HepG2 (cell line): ENCODE results near the gene MFSD12. TPM values are rescaled to one million over a fixed set of nuclear protein-coding genes. Genes with fewer than 3 reads are reported as not detected.

Experiments
- ATAC-seq: fragments of 200-7000 bp; cut with Tn5 transposase; 3 replicates; pipeline ENCODE4 v1.9.1; 2020; ENCODE audit warnings: mild to moderate bottlenecking, moderate library complexity
- BruUV-seq: library from RNA; stranded (reverse); fragments of 400-500 nt; replicated peaks from 2 replicates; lab custom pipeline; 2021; lab: Mats Ljungman, UMichigan
- CTCF ChIA-PET: fragments of 300-600 bp; formaldehyde crosslinking; extraction: SDS; loops from one replicate; lab custom pipeline; 2021; ENCODE audit warnings: low total read pairs, inconsistent platforms, low intra/inter-chr PET ratio; lab: Yijun Ruan, JAX
- POLR2A ChIA-PET: fragments of 350-600 bp; sonication (Branson Sonifier 250); formaldehyde crosslinking; loops from one replicate; lab custom pipeline; 2020; ENCODE audit warnings: antibody characterized with exemption, inconsistent platforms; lab: Yijun Ruan, JAX
- DNase-seq: peaks from one replicate; pipeline ENCODE4 v3.0.0-alpha.2; 2015; ENCODE audit warnings: low spot score
- FAIRE-seq: peaks from 3 replicates; lab custom pipeline; 2011; peaks lifted over from hg19 to GRCh38; lab: Jason Lieb, UNC
- H2AFZ ChIP-seq: one replicate; pipeline ENCODE4 v1.6.1; 2011; ENCODE audit warnings: low read length, inconsistent platforms
- H3K27ac ChIP-seq: fragments of 300-600 bp; 3 replicates; pipeline ENCODE4 v1.8.0; 2011; ENCODE audit warnings: mixed run types, mild to moderate bottlenecking, mixed read lengths, low read length, inconsistent platforms; ENCODE audit not compliant: insufficient read depth; ENCODE audit errors: extremely low read length
- H3K27me3 ChIP-seq, 2 experiments: fragments of 200-600 bp in 1 of 2; 2 replicates in 1 of 2; 3 replicates in 1 of 2; pipeline versions ENCODE4 v1.6.0 to v1.8.0; 2011; ENCODE audit warnings: low read length in 2 of 2, mild to moderate bottlenecking in 2 of 2, moderate library complexity in 2 of 2, inconsistent platforms in 1 of 2; ENCODE audit not compliant: insufficient read depth in 2 of 2, control insufficient read depth in 1 of 2
- H3K36me3 ChIP-seq, 2 experiments: fragments of 200-600 bp in 1 of 2; replicated peaks in 1 of 2; 2 replicates in 1 of 2; 3 replicates in 1 of 2; pipeline versions ENCODE4 v1.5.1 to v1.8.0; 2011; ENCODE audit warnings: low read length in 2 of 2, inconsistent platforms in 1 of 2; ENCODE audit not compliant: insufficient read depth in 2 of 2, control insufficient read depth in 1 of 2
- H3K4me1 ChIP-seq: 2 replicates; pipeline ENCODE4 v1.5.1; 2012; ENCODE audit warnings: low read length, inconsistent platforms; ENCODE audit not compliant: insufficient read depth
- H3K4me2 ChIP-seq: 2 replicates; pipeline ENCODE4 v1.6.0; 2011; ENCODE audit warnings: low read depth, low read length, inconsistent platforms
- H3K4me3 ChIP-seq, 3 experiments: fragments of 200-600 bp in 1 of 3; sonication (generic), shearing (Covaris generic) in 1 of 3; replicated peaks in 1 of 3; 2 replicates each; pipeline ENCODE4 v1.5.1; 2011 to 2016; ENCODE audit warnings: low read length in 3 of 3, inconsistent platforms in 2 of 3, low read depth in 2 of 3, mild to moderate bottlenecking in 2 of 3, control low read depth in 1 of 3, mixed read lengths in 1 of 3; ENCODE audit not compliant: insufficient read depth in 1 of 3
- H3K79me2 ChIP-seq: one replicate; pipeline ENCODE4 v1.6.1; 2011; ENCODE audit warnings: low read length, inconsistent platforms; ENCODE audit not compliant: insufficient read depth
- H3K9ac ChIP-seq: 2 replicates; pipeline ENCODE4 v1.6.0; 2011; ENCODE audit warnings: mild to moderate bottlenecking, low read depth, low read length, inconsistent platforms; ENCODE audit not compliant: insufficient read depth
- H3K9me3 ChIP-seq: 2 replicates; pipeline ENCODE4 v1.5.1; 2012; ENCODE audit warnings: mild to moderate bottlenecking, low read length
- H4K20me1 ChIP-seq: 2 replicates; pipeline ENCODE4 v1.6.0; 2011; ENCODE audit warnings: inconsistent platforms, mild to moderate bottlenecking, low read length, moderate library complexity; ENCODE audit not compliant: insufficient read depth
- AGO2 ChIP-seq: fragments of 200-400 bp; formaldehyde crosslinking; optimal IDR thresholded peaks from 2 replicates; pipeline ENCODE3; 2017; ENCODE audit warnings: mild to moderate bottlenecking, low read depth, low read length, moderate library complexity
- ARID5B ChIP-seq: IDR thresholded peaks from 2 replicates; pipeline ENCODE4 v1.4.0; 2020; ENCODE audit warnings: mild to moderate bottlenecking, missing genetic modification reagents
- MTA1 ChIP-seq: sonication (generic); formaldehyde crosslinking; IDR thresholded peaks from 2 replicates; pipeline ENCODE4 v1.4.0; 2020; ENCODE audit warnings: missing genetic modification reagents, mild to moderate bottlenecking, borderline replicate concordance
- PRMT3 ChIP-seq: sonication (generic); formaldehyde crosslinking; IDR thresholded peaks from 2 replicates; pipeline ENCODE4 v1.8.1; 2022; ENCODE audit warnings: low read depth, mild to moderate bottlenecking, moderate library complexity, missing genetic modification reagents, borderline replicate concordance
- TBL1XR1 ChIP-seq: fragments of 150-350 bp; IDR thresholded peaks from 2 replicates; pipeline ENCODE4 v1.6.1; 2014; ENCODE audit warnings: borderline replicate concordance, low read length; ENCODE audit not compliant: partially characterized antibody
- ZIK1 ChIP-seq: sonication (generic); formaldehyde crosslinking; IDR thresholded peaks from 2 replicates; pipeline ENCODE4 v1.5.0; 2020; ENCODE audit warnings: mild to moderate bottlenecking, low read depth, missing genetic modification reagents, borderline replicate concordance
- ZNF331 ChIP-seq: sonication (generic); formaldehyde crosslinking; IDR thresholded peaks from 2 replicates; pipeline ENCODE4 v1.4.0; 2020; ENCODE audit warnings: missing genetic modification reagents
- ZNF337 ChIP-seq: sonication (generic); formaldehyde crosslinking; IDR thresholded peaks from 2 replicates; pipeline ENCODE4 v1.5.1; 2020; ENCODE audit warnings: missing genetic modification reagents, low read depth, mild to moderate bottlenecking, borderline replicate concordance
- ZNF768 ChIP-seq: sonication (generic); formaldehyde crosslinking; IDR thresholded peaks from 2 replicates; pipeline ENCODE4 v1.4.0; 2020; ENCODE audit warnings: missing genetic modification reagents
- ZSCAN22 ChIP-seq: sonication (generic); formaldehyde crosslinking; IDR thresholded peaks from 2 replicates; pipeline ENCODE4 v1.4.0; 2020; ENCODE audit warnings: mild to moderate bottlenecking, missing genetic modification reagents
- WGBS: methylation state at CpG from one replicate; pipeline ENCODE4 v1.1.6; 2017; ENCODE audit warnings: low lambda C conversion rate; 5-methylcytosine and 5-hydroxymethylcytosine counted together
- in situ Hi-C: cut with HindIII; loops from 2 replicates; pipeline ENCODE4 v1.10.0; 2017; ENCODE audit warnings: low pct_unique_long_range_greater_than_20kb; ENCODE audit not compliant: extremely low pct_ligation_motif_present
- intact Hi-C: fragments of 100-400 bp; cut with micrococcal nuclease; formaldehyde crosslinking; loops from one replicate; pipeline ENCODE4 v1.10.0; 2022; ENCODE audit not compliant: unreplicated experiment
- polyA plus RNA-seq, 8 experiments: library from polyadenylated mRNA; depleted of rRNA in 3 of 8; stranded (reverse) in 7 of 8; unstranded in 1 of 8; fragments of >200 nt; fragmentation: Illumina TruSeq in 4 of 8; extraction: Trizol in 4 of 8; gene quantifications; 2 replicates each; pipeline versions ENCODE4 v1.2.1 to v1.2.3, GENCODE V29; 2011 to 2016; ENCODE audit warnings: low read depth in 4 of 8, missing spikeins in 1 of 8, mixed read lengths in 1 of 8; ENCODE audit not compliant: insufficient read depth in 1 of 8
- total RNA-seq, 5 experiments: library from RNA; depleted of rRNA; stranded (reverse); fragments of >200 nt; fragmentation: Illumina TruSeq; extraction: Trizol; gene quantifications; 2 replicates each; pipeline ENCODE4 v1.2.3, GENCODE V29; 2016; ENCODE audit warnings: low read depth in 1 of 5
- TF ChIP-seq, protein P1 (sequence below): sonication (generic); formaldehyde crosslinking; IDR thresholded peaks from 2 replicates; pipeline ENCODE4 v1.4.0; 2020; ENCODE audit warnings: mild to moderate bottlenecking, low read depth, missing genetic modification reagents
- TF ChIP-seq, protein P2 (sequence below), 2 experiments: sonication (generic) in 1 of 2; formaldehyde crosslinking in 1 of 2; IDR thresholded peaks; 2 replicates each; pipeline versions ENCODE4 v1.6.1 to v1.9.0; 2014 to 2022; ENCODE audit warnings: antibody characterized with exemption in 1 of 2, borderline replicate concordance in 1 of 2, inconsistent platforms in 1 of 2, low read depth in 1 of 2, missing genetic modification reagents in 1 of 2

The MFSD12 gene
- total and polyA plus RNA-seq, 2 of the 13 experiments (the other 11 are each of a cell fraction or from before 2014, with no cell fraction given) = 27.2 to 29.1 TPM

GRCh38 chr19:3496392-3497273, 60.8 kb downstream of the MFSD12 start:
- in situ Hi-C loops = no loop called here
- DNase-seq = no peak
- TF ChIP-seq MTA1 = no peak
- no peak for TF ChIP-seq ZNF337 (CRISPR knock-in tag)
- TF ChIP-seq ZNF331 = no peak
- TF ChIP-seq ARID5B (CRISPR knock-in tag) = no peak
- TF ChIP-seq AGO2 = peak; percentile 37
- TF ChIP-seq, protein P1, sequence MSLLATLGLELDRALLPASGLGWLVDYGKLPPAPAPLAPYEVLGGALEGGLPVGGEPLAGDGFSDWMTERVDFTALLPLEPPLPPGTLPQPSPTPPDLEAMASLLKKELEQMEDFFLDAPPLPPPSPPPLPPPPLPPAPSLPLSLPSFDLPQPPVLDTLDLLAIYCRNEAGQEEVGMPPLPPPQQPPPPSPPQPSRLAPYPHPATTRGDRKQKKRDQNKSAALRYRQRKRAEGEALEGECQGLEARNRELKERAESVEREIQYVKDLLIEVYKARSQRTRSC (CRISPR knock-in tag) = no peak
- no peak for TF ChIP-seq ZSCAN22 (CRISPR knock-in tag)
- TF ChIP-seq PRMT3 (CRISPR knock-in tag) = no peak
- peak; percentile 92 for TF ChIP-seq ZNF768 (CRISPR knock-in tag)
- TF ChIP-seq TBL1XR1 = no peak
- TF ChIP-seq, protein P2, sequence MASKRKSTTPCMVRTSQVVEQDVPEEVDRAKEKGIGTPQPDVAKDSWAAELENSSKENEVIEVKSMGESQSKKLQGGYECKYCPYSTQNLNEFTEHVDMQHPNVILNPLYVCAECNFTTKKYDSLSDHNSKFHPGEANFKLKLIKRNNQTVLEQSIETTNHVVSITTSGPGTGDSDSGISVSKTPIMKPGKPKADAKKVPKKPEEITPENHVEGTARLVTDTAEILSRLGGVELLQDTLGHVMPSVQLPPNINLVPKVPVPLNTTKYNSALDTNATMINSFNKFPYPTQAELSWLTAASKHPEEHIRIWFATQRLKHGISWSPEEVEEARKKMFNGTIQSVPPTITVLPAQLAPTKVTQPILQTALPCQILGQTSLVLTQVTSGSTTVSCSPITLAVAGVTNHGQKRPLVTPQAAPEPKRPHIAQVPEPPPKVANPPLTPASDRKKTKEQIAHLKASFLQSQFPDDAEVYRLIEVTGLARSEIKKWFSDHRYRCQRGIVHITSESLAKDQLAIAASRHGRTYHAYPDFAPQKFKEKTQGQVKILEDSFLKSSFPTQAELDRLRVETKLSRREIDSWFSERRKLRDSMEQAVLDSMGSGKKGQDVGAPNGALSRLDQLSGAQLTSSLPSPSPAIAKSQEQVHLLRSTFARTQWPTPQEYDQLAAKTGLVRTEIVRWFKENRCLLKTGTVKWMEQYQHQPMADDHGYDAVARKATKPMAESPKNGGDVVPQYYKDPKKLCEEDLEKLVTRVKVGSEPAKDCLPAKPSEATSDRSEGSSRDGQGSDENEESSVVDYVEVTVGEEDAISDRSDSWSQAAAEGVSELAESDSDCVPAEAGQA (IDR thresholded peaks at IDR 0.05; ENCODE audit: low read depth) = no peak
- TF ChIP-seq, protein P2 (CRISPR knock-in tag; IDR thresholded peaks at IDR 0.05; ENCODE audit: borderline replicate concordance) = no peak
- no peak for TF ChIP-seq ZIK1 (CRISPR knock-in tag)

More at GRCh38 chr19:3496392-3497273, 60.8 kb downstream of the MFSD12 start:
- Histone ChIP-seq H3K9ac (no peak overlapping the region), H3K36me3 (peaks cover 9 to 48% of the 10 kb centered on the region in 2 experiments; a peak in 4 of 5 replicates), H3K4me1 (peaks cover 33% of the 10 kb centered on the region), H3K4me3 (no peak overlapping the region), H4K20me1 (no peaks in the 10 kb centered on the region), H3K9me3 (no peaks in the 10 kb centered on the region), H2AFZ (no peak overlapping the region), H3K79me2 (peaks cover 27% of the 10 kb centered on the region), H3K27me3 (no peaks in the 10 kb centered on the region; a peak in 2 of 5 replicates), H3K27ac (no peak overlapping the region), H3K4me2 (no peak overlapping the region)
- ATAC-seq = no peak
- FAIRE-seq = no peak
- CTCF ChIA-PET = no interaction called here
- WGBS = 97% methylated on average over 30 of the region's 32 CpGs
- no TSS peak for BruUV-seq
- POLR2A ChIA-PET = no interaction called here
- intact Hi-C loops = no loop called here
